Smooth muscle cell (in vitro differentiated cells): ENCODE measurements around the gene UGT1A3. TPM values are rescaled to one million over a fixed set of nuclear protein-coding genes. Genes with fewer than 3 reads are reported as not detected.

Experiments used
- DNase-seq: peaks from one replicate; lab custom pipeline; 2025; ENCODE audit not compliant: unreplicated experiment; lab: John Stamatoyannopoulos, UW
- H2AFZ ChIP-seq: fragments of 200-600 bp; sonication (generic); 2 replicates; pipeline ENCODE4 v1.6.0; 2016; ENCODE audit warnings: antibody characterized with exemption, low read depth, mild to moderate bottlenecking
- H3F3A ChIP-seq: fragments of 200-600 bp; sonication (generic); 2 replicates; pipeline ENCODE4 v1.6.0; 2017; ENCODE audit warnings: antibody characterized with exemption, low read depth
- H3K27ac ChIP-seq: fragments of 200-600 bp; sonication (generic); 2 replicates; pipeline ENCODE4 v1.5.1; 2016; ENCODE audit warnings: low read depth, mild to moderate bottlenecking
- H3K27me3 ChIP-seq: fragments of 200-600 bp; sonication (generic); 2 replicates; pipeline ENCODE4 v1.6.1; 2016; ENCODE audit warnings: low read depth, mild to moderate bottlenecking
- H3K36me3 ChIP-seq: fragments of 200-600 bp; sonication (generic); 2 replicates; pipeline ENCODE4 v1.5.1; 2016; ENCODE audit warnings: low read depth
- H3K4me1 ChIP-seq: fragments of 200-600 bp; sonication (generic); 2 replicates; pipeline ENCODE4 v1.5.1; 2016; ENCODE audit warnings: low read depth
- H3K4me2 ChIP-seq: fragments of 200-600 bp; sonication (generic); 2 replicates; pipeline ENCODE4 v1.6.0; 2016; ENCODE audit warnings: mild to moderate bottlenecking
- H3K4me3 ChIP-seq: fragments of 200-600 bp; sonication (generic); 2 replicates; pipeline ENCODE4 v1.5.1; 2016; ENCODE audit warnings: mild to moderate bottlenecking
- H3K79me2 ChIP-seq: fragments of 200-600 bp; sonication (generic); 2 replicates; pipeline ENCODE4 v1.6.0; 2016; ENCODE audit warnings: low read depth, mild to moderate bottlenecking
- H3K9ac ChIP-seq: fragments of 200-600 bp; sonication (generic); 2 replicates; pipeline ENCODE4 v1.6.0; 2016; ENCODE audit warnings: low read depth
- H3K9me3 ChIP-seq: fragments of 200-600 bp; sonication (generic); replicated peaks from 2 replicates; pipeline ENCODE4 v1.5.1; 2016; ENCODE audit warnings: low read depth
- H4K20me1 ChIP-seq: fragments of 200-600 bp; sonication (generic); 2 replicates; pipeline ENCODE4 v1.6.0; 2016; ENCODE audit warnings: low read depth
- CTCF ChIP-seq: fragments of 200-600 bp; sonication (generic); IDR thresholded peaks from 2 replicates; pipeline ENCODE4 v1.5.1; 2017; ENCODE audit warnings: borderline replicate concordance, mild to moderate bottlenecking, antibody characterized with exemption; ENCODE audit not compliant: insufficient read depth, poor library complexity, severe bottlenecking
- WGBS: methylation state at CpG from one replicate; pipeline ENCODE4 v1.1.7; 2016; ENCODE audit warnings: low lambda C conversion rate; 5-methylcytosine and 5-hydroxymethylcytosine counted together
- polyA plus RNA-seq: library from polyadenylated mRNA; unstranded; fragments of >200 nt; fragmentation: Nextera tagmentation; extraction: Ambion mirVana; gene quantifications from 2 replicates; pipeline ENCODE4 v1.2.1, GENCODE V29; 2016
- total RNA-seq: library from RNA; depleted of rRNA; stranded (reverse); fragments of >200 nt; gene quantifications from 2 replicates; pipeline ENCODE4 v1.2.3, GENCODE V29; 2014

UGT1A3 gene
- total and polyA plus RNA-seq, 2 experiments from 2014 or later: not detected

- H3K4me1 ChIP-seq: no peaks in the 10 kb centered on the region
- H3K79me2 ChIP-seq: no peaks in the 10 kb centered on the region
- no peak for DNase-seq
- H4K20me1 ChIP-seq: no peaks in the 10 kb centered on the region
- no peak overlapping the region for H3K4me2 ChIP-seq
- H2AFZ ChIP-seq: no peak overlapping the region
- H3K4me3 ChIP-seq: no peak overlapping the region
- H3K27ac ChIP-seq: no peak overlapping the region
- TF ChIP-seq CTCF: no peak
- no peak overlapping the region for H3K9ac ChIP-seq
- H3F3A ChIP-seq: no peaks in the 10 kb centered on the region
- H3K9me3 ChIP-seq: no peaks in the 10 kb centered on the region
- no peaks in the 10 kb centered on the region for H3K27me3 ChIP-seq
- H3K36me3 ChIP-seq: no peaks in the 10 kb centered on the region
- 90% methylated on average over 2 of the region's 2 CpGs for WGBS
Measured at GRCh38 chr2:233814056-233814835, 85.4 kb downstream of the UGT1A3 start.

GRCh38 chr2:233815861-233816260, 87.0 kb downstream of the UGT1A3 start:
- no peak for DNase-seq

GRCh38 chr2:233816334-233816733, 87.5 kb downstream of the UGT1A3 start:
- Histone ChIP-seq H3K79me2 (no peaks in the 10 kb centered on the region), H3F3A (no peaks in the 10 kb centered on the region), H3K9me3 (no peaks in the 10 kb centered on the region), H3K36me3 (no peaks in the 10 kb centered on the region), H3K4me2 (no peak overlapping the region), H3K4me3 (no peak overlapping the region), H2AFZ (no peak overlapping the region), H4K20me1 (no peaks in the 10 kb centered on the region), H3K4me1 (no peaks in the 10 kb centered on the region), H3K27me3 (no peaks in the 10 kb centered on the region), H3K9ac (no peak overlapping the region), H3K27ac (no peak overlapping the region)
- DNase-seq: no peak
- 64% methylated on average over 2 of the region's 2 CpGs for WGBS
- no peak for TF ChIP-seq CTCF

More at GRCh38 chr2:233815861-233816260, 87.0 kb downstream of the UGT1A3 start:
- H3K9ac ChIP-seq: no peak overlapping the region
- no peaks in the 10 kb centered on the region for H3K36me3 ChIP-seq
- H4K20me1 ChIP-seq: no peaks in the 10 kb centered on the region
- no peak overlapping the region for H3K4me3 ChIP-seq
- no peaks in the 10 kb centered on the region for H3F3A ChIP-seq
- no peaks in the 10 kb centered on the region for H3K79me2 ChIP-seq
- H3K4me2 ChIP-seq: no peak overlapping the region
- no peak overlapping the region for H3K27ac ChIP-seq
- H3K4me1 ChIP-seq: no peaks in the 10 kb centered on the region
- H2AFZ ChIP-seq: no peak overlapping the region
- H3K27me3 ChIP-seq: no peaks in the 10 kb centered on the region
- no peaks in the 10 kb centered on the region for H3K9me3 ChIP-seq
- TF ChIP-seq CTCF: no peak
- WGBS: 86% methylated on average over 6 of the region's 6 CpGs

GRCh38 chr2:233816771-233817170, 87.9 kb downstream of the UGT1A3 start:
- no peak for DNase-seq
- Histone ChIP-seq H4K20me1 (no peaks in the 10 kb centered on the region), H3K4me3 (no peak overlapping the region), H3K9ac (no peak overlapping the region), H3F3A (no peaks in the 10 kb centered on the region), H3K9me3 (no peaks in the 10 kb centered on the region), H3K79me2 (no peaks in the 10 kb centered on the region), H3K27me3 (no peaks in the 10 kb centered on the region), H3K4me1 (no peaks in the 10 kb centered on the region), H3K4me2 (no peak overlapping the region), H3K27ac (no peak overlapping the region), H3K36me3 (no peaks in the 10 kb centered on the region), H2AFZ (no peak overlapping the region)
- no peak for TF ChIP-seq CTCF
- 52% methylated on average over 4 of the region's 4 CpGs for WGBS
